HG02840 (cell line): ENCODE results near the gene IL16.
"Not testable (repeated sequence)": the region's sequence is repeated elsewhere in the genome, so short reads cannot be mapped to it uniquely, and the experiment has no call there.

Experiments used
- ATAC-seq: cut with Tn5 transposase; IDR thresholded peaks from one replicate; pipeline ENCODE4 v1.9.1; 2021; ENCODE audit warnings: mild to moderate bottlenecking, moderate library complexity, moderate number of reproducible peaks; ENCODE audit not compliant: unreplicated experiment, low FRiP score

Gene IL16

DNA sequence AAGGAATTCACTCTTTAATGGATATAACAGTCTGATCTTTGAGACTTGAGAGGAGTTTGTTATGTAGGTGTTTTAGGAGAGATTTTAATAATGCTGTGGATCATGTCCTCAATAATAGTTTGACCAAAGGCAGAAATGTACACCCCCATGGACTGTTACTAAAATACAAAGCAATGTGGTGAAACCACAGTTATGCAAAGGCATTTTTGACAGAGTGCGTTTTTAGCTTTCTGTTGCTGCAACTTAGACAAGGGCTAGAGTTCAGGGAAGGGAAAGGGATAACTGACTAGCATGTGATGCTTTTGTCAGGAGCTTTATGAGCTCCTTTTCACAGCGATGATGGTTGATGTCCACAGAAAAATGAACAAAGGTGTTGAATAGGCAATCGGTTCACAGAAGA is 130.8 kb downstream of the IL16 start:
- ATAC-seq, result no peak

DNA sequence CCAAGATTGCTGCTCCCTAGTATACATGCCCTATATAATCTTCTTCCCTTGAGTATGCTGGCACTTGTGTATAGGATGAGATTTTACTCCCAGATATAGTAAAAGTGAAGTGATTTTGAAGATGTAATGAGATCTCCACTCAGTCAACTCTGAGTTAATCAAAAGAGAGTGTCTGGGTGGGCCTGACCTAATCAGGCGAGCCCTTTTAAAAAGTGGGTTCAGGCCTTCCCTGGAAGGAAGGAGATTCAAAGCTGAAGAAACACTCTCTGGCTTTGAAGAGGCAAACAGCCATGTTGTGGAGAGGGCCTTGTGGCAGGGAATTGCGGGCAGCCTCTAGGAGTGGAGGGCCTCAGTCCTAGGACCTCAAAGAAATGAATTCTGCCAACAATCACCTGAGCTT is 132.8 kb downstream of the IL16 start:
- ATAC-seq, result no peak

DNA sequence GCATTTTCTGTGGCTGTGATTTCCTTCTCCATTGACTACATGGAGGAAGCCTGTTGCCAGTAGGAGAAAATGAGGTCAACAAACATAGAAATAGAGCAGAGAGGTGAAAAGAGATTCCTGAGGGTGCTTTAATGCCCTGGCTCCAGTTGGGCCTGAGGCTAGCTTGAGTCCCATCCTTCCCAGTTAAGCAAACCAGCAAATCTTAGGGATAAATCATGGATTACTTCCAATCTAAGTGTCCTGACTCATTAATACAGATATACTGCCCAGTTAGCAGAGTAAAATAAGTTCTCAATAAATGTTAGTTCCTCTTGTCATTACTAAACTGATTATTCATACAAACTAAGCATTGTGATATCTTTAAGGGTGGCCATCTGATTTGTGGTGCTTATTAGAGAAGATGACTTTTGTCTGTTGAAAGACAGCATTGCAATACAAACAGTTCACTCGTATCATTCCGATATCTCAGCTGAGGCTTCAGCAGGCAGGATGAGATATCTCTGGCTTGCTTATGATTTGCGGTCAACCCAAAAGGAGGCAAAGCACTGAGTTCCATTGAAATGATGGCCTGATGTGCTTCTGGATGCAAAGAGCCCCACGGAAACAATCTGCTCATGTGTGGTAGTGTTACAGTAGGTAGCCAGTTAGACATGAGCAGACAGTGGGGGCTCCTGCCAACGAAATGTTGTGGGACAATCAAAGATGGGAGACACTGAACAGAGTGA is 133.8 kb downstream of the IL16 start:
- no peak for ATAC-seq

DNA sequence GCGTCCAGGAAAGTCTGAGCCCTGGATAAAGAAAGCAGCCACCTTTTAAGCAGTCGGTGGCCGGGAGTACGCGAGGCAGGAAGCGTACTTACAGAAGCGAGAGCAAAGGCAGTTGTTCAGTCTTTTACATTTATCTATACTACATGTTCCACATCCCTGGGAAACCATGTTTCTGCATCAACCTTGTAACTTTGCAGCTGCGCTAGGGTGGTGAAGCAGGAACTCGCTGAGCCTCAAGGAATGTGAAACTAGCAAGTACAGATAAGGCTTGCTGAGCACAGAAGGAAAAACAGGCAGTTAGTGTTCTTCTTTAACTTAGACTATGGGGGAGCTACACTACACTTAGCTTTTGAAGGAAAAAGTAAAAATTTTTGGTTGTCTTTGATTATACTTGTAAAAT is 134.5 kb downstream of the IL16 start:
- not testable (repeated sequence) for ATAC-seq

GRCh38 chr15:81331600-81331999 is 134.9 kb downstream of the IL16 start:
- ATAC-seq, result no peak

- ATAC-seq, result no peak
Measured at GRCh38 chr15:81332326-81332725, 135.6 kb downstream of the IL16 start.

DNA sequence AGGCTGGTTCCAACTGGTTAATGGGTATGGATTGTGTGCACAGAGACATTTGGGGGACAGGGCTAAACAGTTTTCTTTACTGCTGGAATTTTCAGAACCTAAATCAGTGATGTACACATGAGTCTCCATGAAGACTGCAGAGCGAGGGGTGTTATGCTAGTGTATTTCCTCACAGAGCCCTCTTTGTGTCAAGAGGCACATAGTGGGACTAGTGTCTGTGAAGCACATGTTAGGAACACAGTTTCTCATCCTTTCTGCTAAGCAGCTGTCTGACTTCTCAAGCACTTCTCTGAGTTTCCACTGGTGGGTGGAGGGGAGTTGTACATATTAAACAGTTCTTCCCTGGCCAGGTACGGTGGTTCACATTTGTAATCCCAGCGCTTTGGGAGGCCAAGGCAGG is 136.7 kb downstream of the IL16 start:
- ATAC-seq, result no peak

DNA sequence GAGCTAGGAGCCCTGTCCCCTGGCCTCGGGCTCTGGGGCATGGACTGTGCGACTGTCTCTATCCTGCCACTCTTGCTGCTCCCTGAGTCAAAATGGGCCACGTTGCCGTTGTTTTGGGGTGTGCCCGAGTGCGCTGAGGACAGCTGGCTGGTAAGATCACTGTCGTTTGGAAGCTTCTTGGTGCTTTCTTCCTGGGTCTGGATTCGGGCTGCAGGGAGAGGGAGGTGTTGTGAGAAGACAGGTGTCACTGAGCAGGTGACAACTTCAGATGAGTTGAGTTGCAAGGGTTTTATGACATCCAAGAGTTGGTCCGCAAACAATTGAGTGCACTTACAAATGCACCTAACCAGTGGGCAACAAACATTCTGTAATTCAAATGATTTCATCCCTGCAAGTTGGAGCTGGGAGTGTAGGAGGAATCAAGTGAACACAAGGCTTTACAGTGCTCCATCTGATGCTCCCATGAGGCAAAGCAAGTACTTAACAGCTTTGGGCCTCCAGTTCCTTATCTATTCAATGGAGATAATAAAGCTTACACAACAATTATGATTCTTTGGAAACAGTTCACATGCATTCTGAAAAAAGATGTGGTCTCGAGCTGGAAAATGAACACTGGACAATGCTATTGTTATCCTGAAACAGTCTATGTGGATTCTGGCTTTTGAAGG is 138.2 kb downstream of the IL16 start:
- ATAC-seq, result no peak

DNA sequence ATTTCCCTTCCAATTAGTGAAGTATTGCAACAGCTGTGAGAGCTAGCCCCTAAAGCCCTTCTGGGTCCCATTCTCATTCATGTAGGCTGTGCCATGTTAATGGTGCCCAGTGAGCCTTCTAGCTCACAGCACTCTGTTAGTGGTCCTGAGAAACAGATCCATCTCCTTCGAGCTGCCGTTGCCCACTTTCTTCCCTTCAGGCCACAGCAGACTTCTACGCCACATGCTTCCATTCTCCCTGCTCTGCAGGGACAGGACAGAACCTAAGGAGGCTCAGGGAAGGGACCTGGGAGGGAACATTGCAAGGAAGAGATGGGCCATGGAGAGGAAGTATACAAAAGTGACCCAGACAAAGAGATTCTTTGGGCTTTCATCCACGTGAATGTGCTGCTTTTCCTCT is 139.0 kb downstream of the IL16 start:
- ATAC-seq, result no peak

GRCh38 chr15:81336568-81336967 is 139.9 kb downstream of the IL16 start:
- no peak for ATAC-seq

GRCh38 chr15:81337241-81337640 is 140.6 kb downstream of the IL16 start:
- no peak for ATAC-seq

- no peak for ATAC-seq
Measured at GRCh38 chr15:81337713-81338157, 141.1 kb downstream of the IL16 start.

- ATAC-seq, result no peak
Measured at GRCh38 chr15:81338170-81339007, 141.7 kb downstream of the IL16 start.

- no peak for ATAC-seq
Measured at GRCh38 chr15:81339321-81339720, 142.6 kb downstream of the IL16 start.

- no peak for ATAC-seq
Measured at GRCh38 chr15:81339851-81340250, 143.2 kb downstream of the IL16 start.

- ATAC-seq, result no peak
Measured at GRCh38 chr15:81341351-81341750, 144.7 kb downstream of the IL16 start.

GRCh38 chr15:81343371-81343770 is 146.7 kb downstream of the IL16 start:
- no peak for ATAC-seq

- ATAC-seq, result no peak
Measured at GRCh38 chr15:81346611-81347010, 149.9 kb downstream of the IL16 start.

GRCh38 chr15:81347910-81348309 is 151.2 kb downstream of the IL16 start:
- ATAC-seq, result no peak

DNA sequence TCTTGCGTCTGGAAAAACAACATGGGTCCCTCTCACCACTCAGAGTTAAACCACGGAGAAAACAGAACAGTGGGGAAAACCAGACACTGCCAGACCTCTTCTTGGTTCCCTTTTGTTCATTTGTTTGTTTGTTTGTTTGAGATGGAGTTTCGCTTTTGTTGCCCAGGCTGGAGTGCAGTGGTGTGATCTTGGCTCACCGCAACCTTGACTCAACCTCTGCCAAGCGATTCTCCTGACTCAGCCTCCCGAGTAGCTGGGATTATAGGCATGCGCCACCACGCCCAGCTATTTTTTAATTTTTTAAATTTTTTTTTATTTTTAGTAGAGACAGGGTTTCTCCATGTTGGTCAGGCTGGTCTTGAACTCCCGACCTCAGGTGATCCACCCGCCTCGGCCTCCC is 152.0 kb downstream of the IL16 start:
- not testable (repeated sequence) for ATAC-seq

DNA sequence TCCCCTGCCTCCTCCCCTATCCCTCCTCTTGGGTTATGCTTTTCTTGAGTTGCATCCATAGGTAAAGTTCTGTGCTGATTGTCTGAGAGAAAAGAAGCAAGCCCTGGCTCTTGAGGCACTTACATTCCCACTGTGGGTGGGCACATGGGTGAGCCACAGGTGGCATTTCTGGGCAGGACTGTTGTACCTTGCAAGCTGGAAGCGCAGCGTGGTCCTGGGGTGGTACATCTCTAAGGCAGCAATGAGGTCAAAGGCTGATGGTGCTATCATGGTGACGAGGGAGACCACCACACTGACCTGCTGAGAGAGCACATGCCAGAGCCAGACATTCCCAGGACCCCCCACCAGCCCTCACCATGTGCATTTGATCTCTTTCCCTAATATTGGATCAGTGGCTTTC is 152.6 kb downstream of the IL16 start:
- no peak for ATAC-seq
